ENCODE results near the gene ZNF184.

Gene ZNF184

DNA sequence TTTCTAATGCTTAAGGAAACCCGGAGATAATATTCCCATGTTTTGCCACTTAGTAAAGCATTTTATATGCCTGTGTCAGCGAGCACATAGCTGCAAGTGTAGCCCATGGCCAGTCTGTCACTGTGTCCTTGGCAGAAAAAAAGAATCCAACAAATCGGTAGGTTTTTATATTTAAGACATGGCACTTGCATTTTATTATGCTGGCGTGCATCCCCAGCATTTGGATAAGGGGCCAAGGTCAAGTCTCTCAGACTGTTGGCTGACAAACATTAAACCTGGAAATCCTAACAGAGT lies 1.2 kb upstream of the ZNF184 start:
- Histone ChIP-seq H3K4me1 (peaks cover 5% of the 10 kb centered on the region), H3K27me3 (ENCODE audit: low read depth) (no peaks in the 10 kb centered on the region), H3K4me3 (no peak overlapping the region), H3K9me3 (no peaks in the 10 kb centered on the region), H3K36me3 (replicated peaks) (peaks cover under 1% of the 10 kb centered on the region; the same call in 1 of the 2 replicates)
- in situ Hi-C loops (cut with MboI; ENCODE audit: low sequenced_read_pairs), result loop anchor here (10.0 kb wide), 1 partner anchor 139 kb away; no protein-coding TSS in a partner anchor
- no peak for DNase-seq (ENCODE audit: low spot score in 2 of 2)

- H3K27me3 ChIP-seq (ENCODE audit: low read depth), result no peaks in the 10 kb centered on the region
- in situ Hi-C loops (cut with MboI; ENCODE audit: low sequenced_read_pairs), result loop anchor here (10.0 kb wide), 1 partner anchor 137 kb away; no protein-coding TSS in a partner anchor
- peaks cover 5% of the 10 kb centered on the region for H3K4me1 ChIP-seq
- H3K36me3 ChIP-seq (replicated peaks), result peaks cover 13% of the 10 kb centered on the region
- no peaks in the 10 kb centered on the region for H3K9me3 ChIP-seq
- DNase-seq (ENCODE audit: low spot score in 2 of 2), result peak; percentile 41 to 69
- peak overlapping the region; percentile 66 for H3K4me3 ChIP-seq
Measured at GRCh38 chr6:27472182-27472616, 706 bp downstream of the ZNF184 start.

GRCh38 chr6:27471365-27472115 lies 1.4 kb downstream of the ZNF184 start:
- H3K9me3 ChIP-seq, result no peaks in the 10 kb centered on the region
- H3K4me3 ChIP-seq, result peak overlapping the region; percentile 66
- H3K27me3 ChIP-seq (ENCODE audit: low read depth), result no peaks in the 10 kb centered on the region
- in situ Hi-C loops (cut with MboI; ENCODE audit: low sequenced_read_pairs), result loop anchor here (10.0 kb wide), 1 partner anchor 137 kb away; no protein-coding TSS in a partner anchor
- peaks cover 5% of the 10 kb centered on the region for H3K4me1 ChIP-seq
- peak in 1 of 2 experiments; percentile 11 for DNase-seq (ENCODE audit: low spot score in 2 of 2)
- H3K36me3 ChIP-seq (replicated peaks), result peaks cover 17% of the 10 kb centered on the region

DNA sequence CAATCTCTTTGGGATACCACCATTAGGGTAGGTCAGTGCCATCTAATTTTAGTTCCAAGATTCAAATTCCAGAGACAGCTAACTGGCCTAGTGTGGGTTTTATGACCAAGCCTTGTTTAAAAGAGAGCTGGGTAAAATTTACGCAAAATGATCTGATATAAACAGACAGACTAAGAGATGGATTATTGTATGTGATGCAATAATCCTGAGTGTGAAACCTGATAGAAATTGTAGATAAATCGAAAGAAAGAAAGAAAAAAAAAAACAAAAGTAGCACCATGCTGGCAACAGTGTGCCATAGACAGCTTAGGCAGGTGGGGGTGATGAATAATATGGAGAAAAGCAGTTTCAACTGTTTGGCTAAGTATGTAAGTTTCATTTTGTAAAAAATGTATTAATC lies 2.9 kb downstream of the ZNF184 start:
- no peaks in the 10 kb centered on the region for H3K27me3 ChIP-seq (ENCODE audit: low read depth)
- no peak overlapping the region for H3K4me3 ChIP-seq
- in situ Hi-C loops (cut with MboI; ENCODE audit: low sequenced_read_pairs), result loop anchor here (10.0 kb wide), 1 partner anchor 135 kb away; no protein-coding TSS in a partner anchor
- peaks cover 5% of the 10 kb centered on the region for H3K4me1 ChIP-seq
- no peaks in the 10 kb centered on the region for H3K9me3 ChIP-seq
- no peak for DNase-seq (ENCODE audit: low spot score in 2 of 2)
- peaks cover 21% of the 10 kb centered on the region for H3K36me3 ChIP-seq (replicated peaks)

DNA sequence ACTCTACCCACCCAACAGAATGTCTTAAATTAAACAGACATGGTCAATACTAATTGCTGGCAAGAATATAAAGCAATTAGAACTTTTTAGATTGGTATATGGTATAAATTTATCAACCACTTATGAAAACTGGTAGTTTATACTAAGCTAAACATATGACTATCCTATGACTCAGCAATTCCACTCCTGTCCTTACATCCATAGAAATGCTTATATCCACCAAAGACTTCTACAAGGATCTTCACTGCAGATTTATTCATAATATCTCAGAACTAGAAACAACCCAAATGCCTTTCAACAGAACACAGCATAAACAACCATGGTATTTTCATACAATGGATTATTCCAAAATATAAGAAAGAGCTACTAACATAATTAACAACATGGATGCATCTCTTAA lies 4.6 kb downstream of the ZNF184 start:
- Histone ChIP-seq H3K9me3 (no peaks in the 10 kb centered on the region), H3K36me3 (replicated peaks) (peaks cover 21% of the 10 kb centered on the region), H3K4me1 (peaks cover 5% of the 10 kb centered on the region), H3K27me3 (ENCODE audit: low read depth) (no peaks in the 10 kb centered on the region), H3K4me3 (no peak overlapping the region)
- in situ Hi-C loops (cut with MboI; ENCODE audit: low sequenced_read_pairs), result no loop called here
- DNase-seq (ENCODE audit: low spot score in 2 of 2), result no peak

DNA sequence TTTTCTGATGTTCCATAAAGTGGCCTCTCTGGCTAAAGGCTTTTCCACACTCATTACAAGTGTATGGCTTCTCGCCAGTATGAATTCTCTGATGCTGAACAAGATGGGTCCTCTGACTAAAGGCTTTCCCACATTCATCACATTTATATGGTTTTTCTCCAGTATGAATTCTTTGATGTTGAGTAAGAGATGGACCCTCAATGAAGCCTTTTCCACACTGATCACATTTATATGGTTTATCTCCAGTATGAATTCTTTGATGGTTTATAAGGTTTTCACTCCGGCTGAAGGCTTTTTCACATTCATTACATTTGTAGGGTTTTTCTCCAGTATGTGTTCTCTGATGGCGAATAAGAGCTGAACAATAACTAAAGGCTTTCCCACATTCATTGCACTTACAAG lies 20.4 kb downstream of the ZNF184 start:
- Histone ChIP-seq H3K36me3 (replicated peaks) (peaks cover 48% of the 10 kb centered on the region), H3K27me3 (ENCODE audit: low read depth) (no peaks in the 10 kb centered on the region)
- in situ Hi-C loops (cut with MboI; ENCODE audit: low sequenced_read_pairs), result no loop called here

DNA sequence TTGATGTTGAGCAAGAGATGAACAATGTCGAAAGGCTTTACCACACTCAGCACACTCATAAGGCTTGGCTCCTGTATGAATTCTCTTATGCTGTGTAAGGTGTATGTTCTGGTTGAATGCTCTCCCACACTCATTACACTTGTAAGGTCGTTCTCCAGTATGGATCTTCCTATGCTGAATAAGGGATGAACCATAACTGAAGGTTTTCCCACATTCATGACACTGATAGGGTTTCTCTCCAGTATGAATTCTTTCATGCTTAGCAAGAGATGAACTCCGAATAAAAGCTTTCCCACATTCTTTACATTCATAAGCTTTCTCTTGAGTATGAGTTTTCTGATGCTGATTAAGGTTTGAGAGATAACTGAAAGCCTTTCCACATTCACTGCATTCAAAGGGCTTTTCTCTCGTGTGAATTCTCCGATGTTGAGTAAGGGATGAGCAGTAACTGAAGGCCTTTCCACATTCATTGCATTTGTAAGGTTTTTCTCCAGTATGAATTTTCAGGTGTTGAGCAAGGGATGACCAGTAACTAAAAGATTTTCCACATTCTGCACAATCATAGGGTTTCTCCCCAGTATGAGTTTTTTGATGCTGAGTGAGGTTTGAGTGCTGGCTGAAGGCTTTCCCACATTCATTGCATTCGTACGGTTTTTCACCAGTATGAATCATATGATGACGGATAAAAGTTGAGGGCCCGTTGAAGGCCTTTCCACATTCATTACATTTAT lies 21.1 kb downstream of the ZNF184 start:
- Histone ChIP-seq H3K36me3 (replicated peaks) (peaks cover 42% of the 10 kb centered on the region), H3K4me3 (no peak overlapping the region)
- in situ Hi-C loops (cut with MboI; ENCODE audit: low sequenced_read_pairs), result no loop called here

More for the DNA sequence above, 20.4 kb downstream of the ZNF184 start:
- DNase-seq (ENCODE audit: low spot score in 2 of 2), result no peak
- peaks cover 30% of the 10 kb centered on the region for H3K9me3 ChIP-seq
- H3K4me1 ChIP-seq, result no peaks in the 10 kb centered on the region
- H3K4me3 ChIP-seq, result no peak overlapping the region

DNA sequence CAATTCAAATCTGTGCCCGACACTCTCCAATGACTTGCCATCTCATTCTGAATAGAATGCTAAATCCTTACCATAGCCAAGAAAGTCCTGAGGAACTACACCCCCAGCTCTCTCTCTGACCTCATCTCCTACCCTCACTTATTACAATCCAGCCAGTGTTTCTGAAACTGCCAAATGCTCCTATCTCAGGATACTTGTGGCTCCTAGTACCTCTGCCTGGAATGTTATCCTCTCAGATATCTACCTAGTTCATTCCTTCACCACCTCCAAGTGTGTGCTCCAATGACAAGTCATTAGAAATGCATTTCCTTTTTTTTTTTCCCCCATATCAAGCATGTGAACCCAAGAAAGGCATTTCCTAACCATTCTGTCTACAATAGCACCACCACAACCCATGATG lies 24.4 kb downstream of the ZNF184 start:
- Histone ChIP-seq H3K27me3 (ENCODE audit: low read depth) (no peaks in the 10 kb centered on the region), H3K4me1 (no peaks in the 10 kb centered on the region), H3K9me3 (peaks cover 23% of the 10 kb centered on the region), H3K4me3 (no peak overlapping the region), H3K36me3 (replicated peaks) (peaks cover 14% of the 10 kb centered on the region)
- in situ Hi-C loops (cut with MboI; ENCODE audit: low sequenced_read_pairs), result no loop called here
- DNase-seq (ENCODE audit: low spot score in 2 of 2), result no peak

More for the DNA sequence above, 21.1 kb downstream of the ZNF184 start:
- DNase-seq (ENCODE audit: low spot score in 2 of 2), result no peak
- H3K4me1 ChIP-seq, result no peaks in the 10 kb centered on the region
- H3K27me3 ChIP-seq (ENCODE audit: low read depth), result no peaks in the 10 kb centered on the region
- peaks cover 30% of the 10 kb centered on the region for H3K9me3 ChIP-seq

DNA sequence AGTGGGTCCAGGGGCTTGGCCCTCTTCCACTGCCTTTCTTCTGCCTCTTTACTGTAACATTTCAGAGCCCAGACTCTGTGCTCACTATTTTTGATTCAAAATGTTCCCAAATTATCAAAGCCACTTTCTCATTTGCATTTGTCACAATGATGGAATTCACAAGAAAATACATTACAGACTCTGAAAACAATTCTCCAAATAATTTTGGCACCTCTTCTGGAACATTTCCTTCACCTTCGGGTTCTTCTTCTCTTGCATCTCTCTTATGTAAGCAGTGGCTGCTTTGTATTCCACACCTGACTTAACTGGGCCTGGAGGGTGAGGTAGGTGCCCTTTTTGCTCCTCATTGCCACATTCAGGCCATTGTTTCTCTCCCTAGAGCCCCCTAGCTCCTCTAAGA lies 30.0 kb downstream of the ZNF184 start:
- Histone ChIP-seq H3K36me3 (replicated peaks) (no peaks in the 10 kb centered on the region), H3K4me1 (no peaks in the 10 kb centered on the region), H3K27me3 (ENCODE audit: low read depth) (no peaks in the 10 kb centered on the region), H3K9me3 (no peaks in the 10 kb centered on the region), H3K4me3 (no peak overlapping the region)
- no peak for DNase-seq (ENCODE audit: low spot score in 2 of 2)
- in situ Hi-C loops (cut with MboI; ENCODE audit: low sequenced_read_pairs), result no loop called here

GRCh38 chr6:27441001-27441400 lies 31.9 kb downstream of the ZNF184 start:
- Histone ChIP-seq H3K4me3 (no peak overlapping the region), H3K9me3 (no peaks in the 10 kb centered on the region), H3K27me3 (ENCODE audit: low read depth) (no peaks in the 10 kb centered on the region), H3K4me1 (no peaks in the 10 kb centered on the region), H3K36me3 (replicated peaks) (no peaks in the 10 kb centered on the region)
- no peak for DNase-seq (ENCODE audit: low spot score in 2 of 2)
- in situ Hi-C loops (cut with MboI; ENCODE audit: low sequenced_read_pairs), result no loop called here

GRCh38 chr6:27439371-27439770 lies 33.5 kb downstream of the ZNF184 start:
- in situ Hi-C loops (cut with MboI; ENCODE audit: low sequenced_read_pairs), result no loop called here
- H3K4me3 ChIP-seq, result no peak overlapping the region
- no peaks in the 10 kb centered on the region for H3K4me1 ChIP-seq
- no peaks in the 10 kb centered on the region for H3K27me3 ChIP-seq (ENCODE audit: low read depth)
- no peaks in the 10 kb centered on the region for H3K9me3 ChIP-seq
- no peaks in the 10 kb centered on the region for H3K36me3 ChIP-seq (replicated peaks)
- DNase-seq (ENCODE audit: low spot score in 2 of 2), result no peak

DNA sequence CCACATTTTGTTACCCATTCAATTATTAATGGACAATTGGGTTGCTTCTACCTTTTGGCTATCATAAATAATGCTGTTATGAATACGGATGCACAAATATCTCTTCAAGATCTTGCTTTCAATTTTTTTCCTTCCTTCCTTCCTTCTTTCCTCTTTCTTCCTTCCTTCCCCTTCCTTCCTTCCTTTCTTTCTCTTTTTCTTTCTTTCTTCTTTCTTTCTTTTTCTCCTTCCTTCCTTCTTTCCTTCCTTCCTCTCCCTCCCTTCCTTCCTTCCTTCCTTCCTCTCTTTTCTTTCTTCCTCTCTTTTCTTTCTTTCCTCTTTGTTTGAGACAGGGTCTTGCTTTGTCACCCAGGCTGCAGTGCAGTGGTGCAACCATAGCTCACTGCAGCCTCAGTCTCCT lies 39.2 kb downstream of the ZNF184 start:
- DNase-seq (ENCODE audit: low spot score in 2 of 2), result no peak
- no peaks in the 10 kb centered on the region for H3K4me1 ChIP-seq
- H3K9me3 ChIP-seq, result no peaks in the 10 kb centered on the region; the same call in 1 of the 2 replicates
- in situ Hi-C loops (cut with MboI; ENCODE audit: low sequenced_read_pairs), result no loop called here
- no peaks in the 10 kb centered on the region for H3K27me3 ChIP-seq (ENCODE audit: low read depth)
- no peaks in the 10 kb centered on the region for H3K36me3 ChIP-seq (replicated peaks)
- H3K4me3 ChIP-seq, result no peak overlapping the region

DNA sequence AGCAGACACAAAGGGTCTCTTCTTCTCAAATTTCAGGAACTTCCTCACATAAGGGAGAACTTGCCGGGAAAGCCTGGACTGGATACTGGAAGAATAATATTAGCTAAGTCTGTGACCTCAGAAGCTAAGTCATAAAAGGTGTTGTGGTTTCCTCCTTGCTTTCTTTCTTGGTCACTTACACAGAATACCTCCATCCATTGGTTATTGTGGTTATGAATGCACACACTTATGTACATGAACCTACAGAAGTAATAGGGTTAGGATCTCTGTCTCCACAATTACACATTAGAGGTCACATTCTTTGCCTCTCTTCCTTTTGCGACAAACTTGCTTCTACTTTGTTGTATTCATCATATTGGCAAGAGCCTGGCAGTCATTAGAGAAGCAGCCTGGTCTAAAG lies 43.9 kb downstream of the ZNF184 start:
- no peak for DNase-seq (ENCODE audit: low spot score in 2 of 2)
- no peak overlapping the region for H3K4me3 ChIP-seq
- H3K9me3 ChIP-seq, result no peaks in the 10 kb centered on the region; the same call in 1 of the 2 replicates
- in situ Hi-C loops (cut with MboI; ENCODE audit: low sequenced_read_pairs), result no loop called here
- no peaks in the 10 kb centered on the region for H3K36me3 ChIP-seq (replicated peaks)
- H3K4me1 ChIP-seq, result no peaks in the 10 kb centered on the region
- no peaks in the 10 kb centered on the region for H3K27me3 ChIP-seq (ENCODE audit: low read depth)

DNA sequence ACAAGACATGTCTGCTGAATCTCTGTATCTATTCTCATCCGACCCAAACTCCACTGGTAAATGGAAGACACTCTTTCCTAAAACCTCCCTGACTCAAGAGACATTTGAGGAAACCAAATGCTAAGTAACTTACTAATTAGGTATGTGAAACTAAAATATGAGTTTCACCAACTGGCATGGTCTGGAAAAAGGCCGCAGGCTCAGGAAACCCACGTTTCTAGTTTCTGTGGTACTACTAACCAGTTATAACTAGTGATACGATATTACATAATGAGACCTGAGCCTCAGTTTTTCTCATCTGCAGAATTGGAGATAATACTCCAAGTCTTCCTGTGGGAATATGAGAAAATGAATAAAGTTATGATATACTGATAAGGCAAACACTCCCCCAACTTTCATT lies 44.4 kb downstream of the ZNF184 start:
- Histone ChIP-seq H3K4me1 (no peaks in the 10 kb centered on the region), H3K4me3 (no peak overlapping the region), H3K27me3 (ENCODE audit: low read depth) (no peaks in the 10 kb centered on the region), H3K9me3 (no peaks in the 10 kb centered on the region; the same call in 1 of the 2 replicates), H3K36me3 (replicated peaks) (no peaks in the 10 kb centered on the region)
- no peak for DNase-seq (ENCODE audit: low spot score in 2 of 2)
- in situ Hi-C loops (cut with MboI; ENCODE audit: low sequenced_read_pairs), result no loop called here
